ENCODE results near the gene COX17.

COX17 gene

GRCh38 chr3:119675188-119675874, 1.9 kb downstream of the COX17 start:
- DNase-seq (ENCODE audit: low read depth, low spot score) = no peak

GRCh38 chr3:119673875-119674274, 3.3 kb downstream of the COX17 start:
- DNase-seq (ENCODE audit: low read depth, low spot score) = no peak

GRCh38 chr3:119672776-119673175, 4.4 kb downstream of the COX17 start:
- DNase-seq (ENCODE audit: low read depth, low spot score) = no peak

- no peak for DNase-seq (ENCODE audit: low read depth, low spot score)
These were observed 7.2 kb downstream of the COX17 start for GRCh38 chr3:119669906-119670570.

GRCh38 chr3:119665954-119666559, 11.1 kb downstream of the COX17 start:
- DNase-seq (ENCODE audit: low read depth, low spot score) = no peak

- DNase-seq (ENCODE audit: low read depth, low spot score) = no peak
These were observed 12.3 kb downstream of the COX17 start for GRCh38 chr3:119664850-119665379.

- DNase-seq (ENCODE audit: low read depth, low spot score) = no peak
These were observed 12.8 kb downstream of the COX17 start for GRCh38 chr3:119664370-119664769.

- no peak for DNase-seq (ENCODE audit: low read depth, low spot score)
These were observed 13.3 kb downstream of the COX17 start for GRCh38 chr3:119663885-119664284.

GRCh38 chr3:119662604-119663373, 14.4 kb downstream of the COX17 start:
- no peak for DNase-seq (ENCODE audit: low read depth, low spot score)

- DNase-seq (ENCODE audit: low read depth, low spot score) = no peak
These were observed 16.4 kb downstream of the COX17 start, which contains the start of gene POPDC2 for GRCh38 chr3:119660474-119661440. Gene POPDC2 (minus strand): TSS chr3:119660589. CDS start chr3:119660423, 166 bp downstream.

- DNase-seq (ENCODE audit: low read depth, low spot score) = no peak
These were observed 17.5 kb downstream of the COX17 start for GRCh38 chr3:119659606-119660291.

- no peak for DNase-seq (ENCODE audit: low read depth, low spot score)
These were observed 18.2 kb downstream of the COX17 start for GRCh38 chr3:119658994-119659393.

GRCh38 chr3:119657887-119658702, 19.1 kb downstream of the COX17 start:
- DNase-seq (ENCODE audit: low read depth, low spot score) = no peak

GRCh38 chr3:119653876-119654275, 23.3 kb downstream of the COX17 start:
- no peak for DNase-seq (ENCODE audit: low read depth, low spot score)

- no peak for DNase-seq (ENCODE audit: low read depth, low spot score)
These were observed 24.7 kb downstream of the COX17 start for GRCh38 chr3:119652306-119653033.

- DNase-seq (ENCODE audit: low read depth, low spot score) = no peak
These were observed 27.4 kb downstream of the COX17 start for GRCh38 chr3:119649761-119650160.

- no peak for DNase-seq (ENCODE audit: low read depth, low spot score)
These were observed 29.2 kb downstream of the COX17 start for GRCh38 chr3:119647843-119648575.

- DNase-seq (ENCODE audit: low read depth, low spot score) = no peak
These were observed 30.0 kb downstream of the COX17 start for GRCh38 chr3:119647171-119647570.

All from activated naive CD8-positive, alpha-beta T cell treated with anti-CD3 and anti-CD28 coated beads, Interleukin-2, amount 50 U/mL, for 16 hours (primary cell).